OCI-LY7 (cell line): ENCODE measurements around the gene SETDB1. TPM values are rescaled to one million over a fixed set of nuclear protein-coding genes. Genes with fewer than 3 reads are reported as not detected.

Experiments
- BruUV-seq: library from RNA; stranded (reverse); fragments of 400-500 nt; replicated peaks from 2 replicates; lab custom pipeline; 2021; lab: Mats Ljungman, UMichigan
- CTCF ChIA-PET: fragments of 300-600 bp; sonication (Branson Sonifier 250); formaldehyde crosslinking; loops from one replicate; lab custom pipeline; 2022; ENCODE audit warnings: antibody characterized with exemption; ENCODE audit not compliant: unreplicated experiment; lab: Charles Lee
- POLR2A ChIA-PET: fragments of 300-600 bp; sonication (Branson Sonifier 250); formaldehyde crosslinking; loops from one replicate; lab custom pipeline; 2022; ENCODE audit warnings: antibody characterized with exemption; lab: Charles Lee
- DNase-seq: peaks from one replicate; pipeline ENCODE4 v3.0.0-alpha.2; 2015; ENCODE audit warnings: low spot score
- H2AFZ ChIP-seq: fragments of 200-600 bp; sonication (generic), shearing (Covaris generic); 2 replicates; pipeline ENCODE4 v1.6.1; 2014; ENCODE audit warnings: mild to moderate bottlenecking, antibody characterized with exemption, low read length, moderate library complexity
- H3K27ac ChIP-seq: fragments of 200-600 bp; sonication (generic); 2 replicates; pipeline ENCODE4 v1.5.1; 2014; ENCODE audit warnings: mixed run types, low read depth, mild to moderate bottlenecking, moderate library complexity, low read length, inconsistent platforms; ENCODE audit not compliant: poor library complexity, severe bottlenecking
- H3K36me3 ChIP-seq: fragments of 200-600 bp; sonication (generic); 2 replicates; pipeline ENCODE4 v1.6.1; 2014; ENCODE audit warnings: mild to moderate bottlenecking, antibody characterized with exemption, low read length, moderate library complexity, mixed read lengths; ENCODE audit not compliant: insufficient read depth
- H3K4me1 ChIP-seq: fragments of 200-600 bp; sonication (generic); 2 replicates; pipeline ENCODE4 v1.5.1; 2014; ENCODE audit warnings: mild to moderate bottlenecking, low read length; ENCODE audit not compliant: insufficient read depth, poor library complexity, severe bottlenecking
- H3K4me2 ChIP-seq: fragments of 200-600 bp; sonication (generic); 2 replicates; pipeline ENCODE4 v1.6.1; 2014; ENCODE audit warnings: mild to moderate bottlenecking, low read length
- H3K4me3 ChIP-seq: fragments of 200-600 bp; sonication (generic); 2 replicates; pipeline ENCODE4 v1.5.1; 2014; ENCODE audit warnings: mild to moderate bottlenecking, low read depth, low read length; ENCODE audit not compliant: poor library complexity, severe bottlenecking
- H3K79me2 ChIP-seq: fragments of 200-600 bp; sonication (generic); 2 replicates; pipeline ENCODE4 v1.6.1; 2016; ENCODE audit warnings: low read depth, mild to moderate bottlenecking, low read length, moderate library complexity, mixed read lengths; ENCODE audit not compliant: insufficient read depth
- H3K9me2 ChIP-seq: fragments of 200-600 bp; sonication (generic); 2 replicates; pipeline ENCODE4 v1.6.1; 2016; ENCODE audit warnings: mild to moderate bottlenecking, low read length, mixed read lengths; ENCODE audit not compliant: insufficient read depth
- H3K9me3 ChIP-seq: fragments of 200-600 bp; sonication (generic); 2 replicates; pipeline ENCODE4 v1.6.1; 2014; ENCODE audit warnings: mild to moderate bottlenecking, mixed run types, low read length, mixed read lengths
- H4K20me1 ChIP-seq: fragments of 200-600 bp; sonication (generic); 2 replicates; pipeline ENCODE4 v1.6.1; 2014; ENCODE audit warnings: mild to moderate bottlenecking, antibody characterized with exemption, low read length, moderate library complexity, mixed read lengths; ENCODE audit not compliant: insufficient read depth
- EZH2phosphoT487 ChIP-seq: fragments of 200-600 bp; sonication (generic); IDR thresholded peaks from 2 replicates; pipeline ENCODE4 v1.6.1; 2018; ENCODE audit warnings: low read depth, borderline replicate concordance, mild to moderate bottlenecking, mixed run types, antibody characterized with exemption, low read length, moderate library complexity, mixed read lengths
- intact Hi-C: fragments of 100-400 bp; cut with micrococcal nuclease; formaldehyde crosslinking; loops from one replicate; pipeline ENCODE4 v1.10.0; 2022; ENCODE audit not compliant: unreplicated experiment
- total RNA-seq, 2 experiments: library from RNA; depleted of rRNA in 1 of 2; stranded (reverse); fragments of >200 nt in 1 of 2; shearing (Covaris generic) in 1 of 2; gene quantifications; 2 replicates each; pipeline ENCODE4 v1.2.3, GENCODE V29; 2014 to 2022
- TF ChIP-seq, protein P1 (sequence below): fragments of 200-600 bp; sonication (generic); conservative IDR thresholded peaks from 2 replicates; pipeline ENCODE4 v1.5.1; 2014; ENCODE audit warnings: mild to moderate bottlenecking, antibody characterized with exemption, low read length, moderate library complexity, mixed read lengths

Gene SETDB1
- total RNA-seq, 2 experiments from 2014 or later: 66.8 to 81.1 TPM

DNA sequence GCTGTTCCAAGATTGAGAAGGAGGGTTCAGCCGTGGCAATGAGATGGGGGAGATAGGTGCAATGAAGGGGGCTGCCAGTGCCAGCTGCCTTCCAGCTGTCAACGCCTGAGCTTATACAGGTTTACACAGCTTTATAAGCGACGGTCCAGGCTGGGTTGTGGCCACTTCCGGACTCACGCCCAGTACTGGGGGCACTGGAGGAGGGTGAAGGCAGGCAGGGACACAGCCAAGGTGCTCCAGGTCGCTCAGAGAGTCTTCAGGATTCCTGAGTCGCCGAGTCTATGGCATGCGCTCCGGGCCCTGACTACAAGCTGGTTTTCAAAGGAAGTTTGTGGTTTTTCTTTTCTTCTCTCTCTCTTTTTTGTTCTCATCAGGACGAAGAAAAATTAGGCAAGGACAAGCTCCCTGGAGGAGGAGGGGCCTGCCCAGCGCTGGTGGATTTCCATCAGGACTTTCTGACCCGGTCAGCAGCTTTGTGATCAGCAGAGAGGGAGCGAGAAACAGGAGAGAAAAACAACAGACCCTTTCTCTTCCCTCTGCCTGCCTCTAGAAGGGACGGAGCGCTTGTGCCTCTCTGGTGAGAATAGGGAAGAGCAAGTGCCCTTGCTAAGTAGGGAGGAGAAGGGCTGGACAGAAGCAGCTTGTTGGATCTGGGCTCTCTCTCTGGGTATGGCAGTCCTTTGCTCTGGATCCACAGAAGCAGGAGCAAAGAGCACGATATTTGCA lies 80.3 kb downstream of the SETDB1 start, which contains the start of gene MINDY1:
MINDY1 (minus strand) TSS at position 576 of the 726 bp plus-strand sequence. CDS start 4,285 bp downstream, outside the sequence.
- Histone ChIP-seq H3K27ac (peak within 1 kb of the TSS; percentile 47), H3K36me3 (no peaks in the 10 kb centered on the region), H3K9me3 (no peaks in the 10 kb centered on the region), H3K4me2 (peak within 1 kb of the TSS; percentile 90), H3K4me1 (peaks cover 61% of the 10 kb centered on the region), H3K4me3 (peak within 1 kb of the TSS; percentile 83), H3K9me2 (no peaks in the 10 kb centered on the region), H2AFZ (peak within 1 kb of the TSS; percentile 92), H3K79me2 (peaks cover 17% of the 10 kb centered on the region; the same call in 1 of the 2 replicates), H4K20me1 (no peaks in the 10 kb centered on the region)
- POLR2A ChIA-PET: interaction anchor here (0.6 to 2.3 kb wide), 9 partner anchors 11 to 1003 kb away, joined by 3 to 7 read pairs (median 4); partner anchors contain the start of gene CERS2
- DNase-seq: peak; percentile 69
- no peak for TF ChIP-seq EZH2phosphoT487
- TF ChIP-seq, protein P1, sequence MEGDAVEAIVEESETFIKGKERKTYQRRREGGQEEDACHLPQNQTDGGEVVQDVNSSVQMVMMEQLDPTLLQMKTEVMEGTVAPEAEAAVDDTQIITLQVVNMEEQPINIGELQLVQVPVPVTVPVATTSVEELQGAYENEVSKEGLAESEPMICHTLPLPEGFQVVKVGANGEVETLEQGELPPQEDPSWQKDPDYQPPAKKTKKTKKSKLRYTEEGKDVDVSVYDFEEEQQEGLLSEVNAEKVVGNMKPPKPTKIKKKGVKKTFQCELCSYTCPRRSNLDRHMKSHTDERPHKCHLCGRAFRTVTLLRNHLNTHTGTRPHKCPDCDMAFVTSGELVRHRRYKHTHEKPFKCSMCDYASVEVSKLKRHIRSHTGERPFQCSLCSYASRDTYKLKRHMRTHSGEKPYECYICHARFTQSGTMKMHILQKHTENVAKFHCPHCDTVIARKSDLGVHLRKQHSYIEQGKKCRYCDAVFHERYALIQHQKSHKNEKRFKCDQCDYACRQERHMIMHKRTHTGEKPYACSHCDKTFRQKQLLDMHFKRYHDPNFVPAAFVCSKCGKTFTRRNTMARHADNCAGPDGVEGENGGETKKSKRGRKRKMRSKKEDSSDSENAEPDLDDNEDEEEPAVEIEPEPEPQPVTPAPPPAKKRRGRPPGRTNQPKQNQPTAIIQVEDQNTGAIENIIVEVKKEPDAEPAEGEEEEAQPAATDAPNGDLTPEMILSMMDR: peak; percentile 62
- intact Hi-C loops: loop anchor here (1.0 to 5.0 kb wide), 2 partner anchors 27 to 51 kb away; partner anchors contain the start of gene CDC42SE1
- CTCF ChIA-PET: interaction anchor here (1.4 to 1.6 kb wide), 2 partner anchors 10 to 29 kb away, joined by 4 to 6 read pairs; no protein-coding TSS in a partner anchor
- TSS peak; percentile 76 for BruUV-seq

GRCh38 chr1:151007853-151008243 lies 81.7 kb downstream of the SETDB1 start:
- H2AFZ ChIP-seq: peak overlapping the region; percentile 85
- H3K27ac ChIP-seq: peak overlapping the region; percentile 47
- BruUV-seq: no TSS peak
- H3K4me2 ChIP-seq: peak overlapping the region; percentile 90
- peaks cover 17% of the 10 kb centered on the region; the same call in 1 of the 2 replicates for H3K79me2 ChIP-seq
- POLR2A ChIA-PET: no interaction called here
- CTCF ChIA-PET: no interaction called here
- intact Hi-C loops: loop anchor here (5.0 kb wide), 1 partner anchor 49 kb away; the partner anchor contains the start of gene CDC42SE1
- peaks cover 58% of the 10 kb centered on the region for H3K4me1 ChIP-seq
- H3K9me2 ChIP-seq: no peaks in the 10 kb centered on the region
- H4K20me1 ChIP-seq: no peaks in the 10 kb centered on the region
- H3K4me3 ChIP-seq: peak overlapping the region; percentile 83
- H3K9me3 ChIP-seq: no peaks in the 10 kb centered on the region
- H3K36me3 ChIP-seq: no peaks in the 10 kb centered on the region
- TF ChIP-seq, protein P1: no peak
- no peak for TF ChIP-seq EZH2phosphoT487
- no peak for DNase-seq
